HCT116 (cell line): Measurements from ENCODE around the gene RBKS. TPM values are rescaled to one million over a fixed set of nuclear protein-coding genes. Genes with fewer than 3 reads are reported as not detected.

ENCODE experiments used
- ATAC-seq: fragments of 200-7000 bp; cut with Tn5 transposase; 2 replicates; pipeline ENCODE4 v1.9.1; 2020; ENCODE audit warnings: mild to moderate bottlenecking, moderate library complexity
- BruUV-seq: library from RNA; stranded (reverse); fragments of 400-500 nt; replicated peaks from 2 replicates; lab custom pipeline; 2021; lab: Mats Ljungman, UMichigan
- CTCF ChIA-PET: fragments of 300-600 bp; sonication (Branson Sonifier 250); formaldehyde crosslinking; loops from one replicate; lab custom pipeline; 2021; ENCODE audit warnings: antibody characterized with exemption; lab: Charles Lee
- POLR2A ChIA-PET: fragments of 300-600, 350-600 bp; sonication (Branson Sonifier 250); formaldehyde crosslinking; loops from one replicate; lab custom pipeline; 2021; ENCODE audit warnings: antibody characterized with exemption; lab: Charles Lee
- RAD21 ChIA-PET, 2 experiments: fragments of 300-600 bp; sonication (Branson Sonifier 250); formaldehyde crosslinking; loops; one replicate each; lab custom pipeline; 2023; ENCODE audit warnings: low total read pairs in 2 of 2; ENCODE audit not compliant: uncharacterized antibody in 2 of 2, unreplicated experiment in 2 of 2, low non-redundant PET in 1 of 2; lab: Charles Lee
- DNase-seq: peaks from one replicate; pipeline ENCODE4 v3.0.0-alpha.2; 2010; ENCODE audit warnings: low read depth, low spot score
- H2AFZ ChIP-seq: fragments of 200-600 bp; shearing (Covaris generic), sonication (generic); 2 replicates; pipeline ENCODE4 v1.6.1; 2017; ENCODE audit warnings: low read depth, mixed run types, mixed read lengths, antibody characterized with exemption, low read length; ENCODE audit not compliant: poor library complexity, severe bottlenecking
- H3K27ac ChIP-seq: 2 replicates; pipeline ENCODE4 v1.5.1; 2012; ENCODE audit warnings: low read depth, low read length
- H3K27me3 ChIP-seq: fragments of 200-600 bp; sonication (generic); 2 replicates; pipeline ENCODE4 v1.6.1; 2016; ENCODE audit warnings: mixed run types, low read length, mixed read lengths; ENCODE audit not compliant: insufficient read depth
- H3K36me3 ChIP-seq, 2 experiments: fragments of 200-500 bp in 1 of 2; fragments of 200-600 bp in 1 of 2; sonication (Bioruptor generic) in 1 of 2; sonication (generic) in 1 of 2; 2 replicates each; pipeline versions ENCODE4 v1.5.1 to v1.6.1; 2014 to 2016; ENCODE audit warnings: low read length in 2 of 2, inconsistent platforms in 1 of 2, mixed read lengths in 1 of 2, mixed run types in 1 of 2; ENCODE audit not compliant: insufficient read depth in 2 of 2, control insufficient read depth in 1 of 2
- H3K4me1 ChIP-seq, 2 experiments: fragments of 200-600 bp in 1 of 2; sonication (generic) in 1 of 2; 2 replicates each; pipeline versions ENCODE4 v1.5.1 to v1.6.1; 2012 to 2017; ENCODE audit warnings: low read length in 2 of 2, inconsistent platforms in 1 of 2, mild to moderate bottlenecking in 1 of 2, mixed read lengths in 1 of 2, mixed run types in 1 of 2, moderate library complexity in 1 of 2; ENCODE audit not compliant: insufficient read depth in 2 of 2, control insufficient read depth in 1 of 2
- H3K4me2 ChIP-seq: fragments of 200-600 bp; sonication (generic); 2 replicates; pipeline ENCODE4 v1.6.1; 2017; ENCODE audit warnings: mixed run types, low read length, mixed read lengths
- H3K4me3 ChIP-seq, 2 experiments: fragments of 200-600 bp in 1 of 2; sonication (generic) in 1 of 2; replicated peaks in 1 of 2; 2 replicates each; pipeline ENCODE4 v1.5.1; 2011 to 2016; ENCODE audit warnings: low read length in 2 of 2, control low read depth in 1 of 2, low read depth in 1 of 2, mild to moderate bottlenecking in 1 of 2, mixed read lengths in 1 of 2, mixed run types in 1 of 2
- H3K79me2 ChIP-seq: fragments of 200-600 bp; sonication (generic); 2 replicates; pipeline ENCODE4 v1.6.1; 2017; ENCODE audit warnings: mild to moderate bottlenecking, mixed run types, low read length, moderate library complexity, mixed read lengths; ENCODE audit not compliant: insufficient read depth
- H3K9ac ChIP-seq: fragments of 200-600 bp; sonication (generic); 2 replicates; pipeline ENCODE4 v1.6.1; 2016; ENCODE audit warnings: low read length, mixed read lengths
- H3K9me2 ChIP-seq: fragments of 200-600 bp; sonication (generic), shearing (Covaris generic); 2 replicates; pipeline ENCODE4 v1.6.1; 2017; ENCODE audit warnings: mixed run types, mild to moderate bottlenecking, moderate library complexity; ENCODE audit not compliant: insufficient read depth
- H3K9me3 ChIP-seq, 2 experiments: fragments of 200-500 bp in 1 of 2; fragments of 200-600 bp in 1 of 2; sonication (Bioruptor generic) in 1 of 2; sonication (generic) in 1 of 2; 2 replicates each; pipeline ENCODE4 v1.6.1; 2014 to 2017; ENCODE audit warnings: low read length in 2 of 2, mixed read lengths in 2 of 2, inconsistent platforms in 1 of 2, low read depth in 1 of 2, mild to moderate bottlenecking in 1 of 2, mixed run types in 1 of 2, moderate library complexity in 1 of 2; ENCODE audit not compliant: control insufficient read depth in 1 of 2, insufficient read depth in 1 of 2
- H4K20me1 ChIP-seq: fragments of 200-600 bp; sonication (generic), shearing (Covaris generic); 2 replicates; pipeline ENCODE4 v1.6.1; 2017; ENCODE audit warnings: mixed run types, mild to moderate bottlenecking, moderate library complexity; ENCODE audit not compliant: insufficient read depth
- ATF3 ChIP-seq: IDR thresholded peaks from 2 replicates; pipeline ENCODE4 v1.6.1; 2012
- CBX3 ChIP-seq: IDR thresholded peaks from 2 replicates; pipeline ENCODE4 v1.6.1; 2012; ENCODE audit warnings: low read depth
- CEBPB ChIP-seq: IDR thresholded peaks from 2 replicates; pipeline ENCODE4 v1.6.1; 2012; ENCODE audit warnings: low read depth
- EGR1 ChIP-seq: IDR thresholded peaks from 2 replicates; pipeline ENCODE4 v1.6.1; 2012; ENCODE audit warnings: low read depth
- ELF1 ChIP-seq: IDR thresholded peaks from 2 replicates; pipeline ENCODE4 v1.6.1; 2012; ENCODE audit warnings: low read depth, borderline replicate concordance
- EZH2phosphoT487 ChIP-seq: fragments of 200-600 bp; IDR thresholded peaks from 2 replicates; pipeline ENCODE4 v1.6.1; 2018; ENCODE audit warnings: antibody characterized with exemption, borderline replicate concordance
- FOSL1 ChIP-seq: IDR thresholded peaks from 2 replicates; pipeline ENCODE4 v1.6.1; 2012; ENCODE audit warnings: low read depth
- JUND ChIP-seq: IDR thresholded peaks from 2 replicates; pipeline ENCODE4 v1.6.1; 2012
- POLR2A ChIP-seq: IDR thresholded peaks from 2 replicates; pipeline ENCODE4 v1.7.0; 2011; ENCODE audit warnings: borderline replicate concordance; ENCODE audit not compliant: insufficient read depth, insufficient read length; ENCODE audit errors: extremely low read depth
- POLR2AphosphoS5 ChIP-seq: IDR thresholded peaks from 2 replicates; pipeline ENCODE4 v1.6.1; 2011; ENCODE audit warnings: mild to moderate bottlenecking, low read depth, low read length, moderate library complexity
- RAD21 ChIP-seq: IDR thresholded peaks from 2 replicates; pipeline ENCODE4 v1.6.1; 2012; ENCODE audit warnings: low read depth, mild to moderate bottlenecking
- REST ChIP-seq: IDR thresholded peaks from 2 replicates; pipeline ENCODE4 v1.6.1; 2012; ENCODE audit warnings: low read depth
- SRF ChIP-seq: IDR thresholded peaks from 2 replicates; pipeline ENCODE4 v1.6.1; 2012; ENCODE audit warnings: low read depth
- YY1 ChIP-seq: IDR thresholded peaks from 2 replicates; pipeline ENCODE4 v1.6.1; 2011; ENCODE audit warnings: low read length, low read depth, moderate library complexity, mild to moderate bottlenecking; ENCODE audit not compliant: insufficient replicate concordance; ENCODE audit errors: extremely low read depth
- ZBTB33 ChIP-seq: IDR thresholded peaks from 2 replicates; pipeline ENCODE4 v1.6.1; 2011; ENCODE audit warnings: mild to moderate bottlenecking, low read length, moderate library complexity; ENCODE audit not compliant: insufficient replicate concordance; ENCODE audit errors: extremely low read depth
- ZNF274 ChIP-seq: fragments of 200-500 bp; sonication (Bioruptor generic); IDR thresholded peaks from 2 replicates; pipeline ENCODE4 v1.6.1; 2014; ENCODE audit warnings: mild to moderate bottlenecking, low read depth, low read length, inconsistent platforms
- intact Hi-C: fragments of 100-400 bp; cut with micrococcal nuclease; formaldehyde crosslinking; loops from 2 replicates; pipeline ENCODE4 v1.10.0; 2022
- total RNA-seq: library from RNA; stranded (reverse); gene quantifications from one replicate; pipeline ENCODE4 v1.2.1, GENCODE V29; 2021; ENCODE audit not compliant: unreplicated experiment

RBKS gene
- total RNA-seq, 1 experiment from 2014 or later: 2.4 TPM

- no peaks in the 10 kb centered on the region for H3K27me3 ChIP-seq
- no peak overlapping the region for H3K9ac ChIP-seq
- BruUV-seq: no TSS peak
- ChIA-PET POLR2A (no interaction called here), CTCF (no interaction called here), RAD21 (no interaction called here)
- H3K4me3 ChIP-seq: no peak overlapping the region
- peaks cover 0 to 19% of the 10 kb centered on the region in 2 experiments; a peak in 2 of 4 replicates for H3K36me3 ChIP-seq
- no peaks in the 10 kb centered on the region for H3K9me3 ChIP-seq
- H3K79me2 ChIP-seq: peaks cover 18% of the 10 kb centered on the region; the same call in 1 of the 2 replicates
- intact Hi-C loops: no loop called here
- H3K27ac ChIP-seq: no peak overlapping the region
- TF ChIP-seq ZNF274: no peak
- no peak for TF ChIP-seq EZH2phosphoT487
- no peak for TF ChIP-seq ELF1
- TF ChIP-seq RAD21: no peak
- no peak for TF ChIP-seq CBX3
- TF ChIP-seq POLR2A: no peak
- TF ChIP-seq ATF3: no peak
- no peak for TF ChIP-seq SRF
- H3K4me2 ChIP-seq: no peak overlapping the region
- no peaks in the 10 kb centered on the region for H3K9me2 ChIP-seq
- H3K4me1 ChIP-seq: no peaks in the 10 kb centered on the region
- H2AFZ ChIP-seq: no peak overlapping the region
- H4K20me1 ChIP-seq: no peaks in the 10 kb centered on the region
- no peak for ATAC-seq
- DNase-seq: no peak
These were observed 7.5 kb upstream of the RBKS start for GRCh38 chr2:27897717-27898116.

- Histone ChIP-seq H3K79me2 (peaks cover 29% of the 10 kb centered on the region; the same call in 1 of the 2 replicates), H3K9ac (no peak overlapping the region), H3K4me2 (no peak overlapping the region), H3K36me3 (peaks cover 0 to 13% of the 10 kb centered on the region in 2 experiments; a peak in 2 of 4 replicates), H2AFZ (no peak overlapping the region), H4K20me1 (no peaks in the 10 kb centered on the region), H3K9me3 (no peaks in the 10 kb centered on the region), H3K9me2 (no peaks in the 10 kb centered on the region), H3K27ac (no peak overlapping the region), H3K4me3 (no peak overlapping the region), H3K4me1 (peaks cover 6 to 22% of the 10 kb centered on the region in 2 experiments; a peak in 3 of 4 replicates), H3K27me3 (no peaks in the 10 kb centered on the region)
- ChIA-PET CTCF (no interaction called here), RAD21 (no interaction called here), POLR2A (no interaction called here)
- intact Hi-C loops: loop anchor here (5.0 kb wide), 1 partner anchor 191 kb away; no protein-coding TSS in a partner anchor
- ATAC-seq: no peak
- no TSS peak for BruUV-seq
- no peak for DNase-seq
- TF ChIP-seq ZBTB33 (no peak), CEBPB (no peak), ELF1 (no peak), REST (no peak), YY1 (no peak), RAD21 (no peak), FOSL1 (no peak), ZNF274 (no peak), JUND (no peak), CBX3 (no peak), POLR2AphosphoS5 (no peak), EGR1 (no peak)
These were observed 2.8 kb upstream of the RBKS start for GRCh38 chr2:27893006-27893405.
